ENCODE data around the gene CPNE6. TPM values are rescaled to one million over a fixed set of nuclear protein-coding genes. Genes with fewer than 3 reads are reported as not detected.
A peak's percentile ranks its signal among the peaks of the same experiment; 100 is the strongest.

Gene CPNE6
- total and polyA plus RNA-seq, 2 of the 13 experiments (the other 11 are each of a cell fraction or from before 2014, with no cell fraction given), result not detected

- TF ChIP-seq ARID4A (CRISPR knock-in tag; IDR thresholded peaks at IDR 0.05; ENCODE audit: borderline replicate concordance) (peak; percentile 78), ZNF777 (CRISPR knock-in tag; IDR thresholded peaks at IDR 0.05) (no peak; the same call in 1 of the 2 replicates), IKZF1 (IDR thresholded peaks at IDR 0.05) (no peak), KLF11 (CRISPR knock-in tag; IDR thresholded peaks at IDR 0.05) (peak; percentile 63; the same call in 1 of the 2 replicates), TOE1 (CRISPR knock-in tag; IDR thresholded peaks at IDR 0.05) (peak; percentile 88; the same call in 1 of the 2 replicates), RFX5 (IDR thresholded peaks at IDR 0.05; ENCODE audit: low read depth, low read length) (0 out of 2 replicates have a peak, but pooled peaks have one; percentile 14), YEATS4 (CRISPR knock-in tag; IDR thresholded peaks at IDR 0.05; ENCODE audit: borderline replicate concordance) (peak; percentile 64; the same call in 1 of the 2 replicates), ZBTB8A (CRISPR knock-in tag; IDR thresholded peaks at IDR 0.05; ENCODE audit: borderline replicate concordance, low read depth) (no peak), CAMTA2 (CRISPR knock-in tag; IDR thresholded peaks at IDR 0.05; ENCODE audit: borderline replicate concordance) (0 out of 2 replicates have a peak, but pooled peaks have one; percentile 56), SAP130 (CRISPR knock-in tag; IDR thresholded peaks at IDR 0.05; ENCODE audit: low read depth) (peak; percentile 55), ZNF616 (CRISPR knock-in tag; IDR thresholded peaks at IDR 0.05; ENCODE audit: low read depth) (peak; percentile 66; the same call in 1 of the 2 replicates), SP4 (CRISPR knock-in tag; IDR thresholded peaks at IDR 0.05) (peak; percentile 79), HNF1B (CRISPR knock-in tag; IDR thresholded peaks at IDR 0.05) (peak; percentile 93), PHF21A (CRISPR knock-in tag; IDR thresholded peaks at IDR 0.05) (no peak), ZNF83 (CRISPR knock-in tag; IDR thresholded peaks at IDR 0.05; ENCODE audit: borderline replicate concordance) (peak; percentile 83; the same call in 1 of the 2 replicates), ZNF20 (CRISPR knock-in tag; IDR thresholded peaks at IDR 0.05) (no peak), ZNF160 (CRISPR knock-in tag; IDR thresholded peaks at IDR 0.05) (peak; percentile 56; the same call in 1 of the 2 replicates), WIZ (CRISPR knock-in tag; IDR thresholded peaks at IDR 0.05) (peak; percentile 17; the same call in 1 of the 2 replicates), PITX1 (CRISPR knock-in tag; IDR thresholded peaks at IDR 0.05) (peak; percentile 70), ZNF614 (CRISPR knock-in tag; IDR thresholded peaks at IDR 0.05; ENCODE audit: borderline replicate concordance) (peak; percentile 76; the same call in 1 of the 2 replicates), ZBTB7A (CRISPR knock-in tag; IDR thresholded peaks at IDR 0.05) (peak; percentile 94), FLYWCH1 (CRISPR knock-in tag; IDR thresholded peaks at IDR 0.05) (peak; percentile 29; the same call in 1 of the 2 replicates), ZNF580 (CRISPR knock-in tag; IDR thresholded peaks at IDR 0.05; ENCODE audit: borderline replicate concordance, low read depth) (peak; percentile 89), MTF2 (CRISPR knock-in tag; IDR thresholded peaks at IDR 0.05; ENCODE audit: borderline replicate concordance) (0 out of 2 replicates have a peak, but pooled peaks have one; percentile 26), JDP2 (CRISPR knock-in tag; IDR thresholded peaks at IDR 0.05; ENCODE audit: borderline replicate concordance) (no peak)
Observed at GRCh38 chr14:24036169-24036962, 35.0 kb upstream of the CPNE6 start (continued).

All from HepG2 (cell line).